HG03520 (cell line): ENCODE data around the gene MYADML2.
A peak's percentile ranks its signal among the peaks of the same experiment; 100 is the strongest.

Experiments used
- ATAC-seq: cut with Tn5 transposase; IDR thresholded peaks from one replicate; pipeline ENCODE4 v1.9.1; 2021; ENCODE audit warnings: mild to moderate bottlenecking, moderate library complexity; ENCODE audit not compliant: unreplicated experiment

MYADML2 gene

GRCh38 chr17:81901167-81902022, 45.6 kb downstream of the MYADML2 start:
- no peak for ATAC-seq

DNA sequence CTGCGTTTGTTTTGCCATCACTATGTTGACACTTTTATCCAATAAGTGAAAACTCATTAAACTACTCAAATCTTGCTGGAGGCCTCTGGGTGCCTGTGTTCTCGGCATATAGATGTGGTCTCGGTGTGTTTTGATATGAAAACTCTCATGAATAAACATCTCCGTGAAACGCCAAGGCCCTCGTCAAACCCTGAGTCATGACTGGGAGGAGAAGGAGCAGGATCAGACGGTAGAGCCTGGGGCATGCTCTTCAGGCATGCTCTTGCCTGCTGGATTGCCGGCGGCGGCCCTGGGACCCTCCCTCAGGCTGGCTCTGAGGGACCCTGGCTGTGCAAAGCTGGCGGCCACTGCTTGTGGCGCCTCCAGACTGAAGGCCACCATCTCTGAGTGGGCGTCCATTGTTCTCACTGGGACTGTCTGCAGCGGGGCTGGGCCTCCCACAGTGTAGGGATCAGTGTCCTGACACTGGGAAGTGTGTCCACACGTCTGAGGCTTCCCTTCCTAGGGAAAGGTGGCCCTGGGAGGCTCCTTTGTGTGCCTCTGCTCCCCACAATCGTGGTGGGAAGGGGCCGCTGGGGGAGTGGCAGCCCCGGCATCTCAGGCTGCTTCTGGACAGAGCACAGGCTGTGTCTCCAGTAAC, 46.7 kb downstream of the MYADML2 start:
- ATAC-seq = no peak

DNA sequence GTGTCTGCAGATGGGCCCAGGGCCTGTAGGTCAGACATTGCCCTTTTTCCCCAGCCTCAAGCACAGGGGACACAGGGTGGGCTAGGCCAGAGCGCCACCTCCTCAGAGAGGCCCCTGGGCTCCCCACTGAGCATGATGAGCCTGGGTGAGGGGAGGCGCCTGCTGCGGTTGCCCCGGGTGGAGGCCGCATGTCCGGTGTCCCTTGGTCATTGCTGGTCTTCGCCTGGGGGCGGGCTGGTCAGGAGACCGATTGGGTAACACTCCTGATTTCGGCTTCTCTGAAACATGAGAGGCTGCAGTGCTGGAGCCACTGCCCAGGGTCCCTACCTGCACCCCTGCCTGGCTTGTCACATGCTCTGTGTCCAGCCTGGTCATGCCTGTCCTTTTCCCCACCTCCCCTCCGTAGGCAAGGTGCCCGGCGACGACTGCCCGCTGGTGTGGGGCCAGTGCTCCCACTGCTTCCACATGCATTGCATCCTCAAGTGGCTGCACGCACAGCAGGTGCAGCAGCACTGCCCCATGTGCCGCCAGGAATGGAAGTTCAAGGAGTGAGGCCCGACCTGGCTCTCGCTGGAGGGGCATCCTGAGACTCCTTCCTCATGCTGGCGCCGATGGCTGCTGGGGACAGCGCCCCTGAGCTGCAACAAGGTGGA, 47.4 kb downstream of the MYADML2 start:
- no peak for ATAC-seq

DNA sequence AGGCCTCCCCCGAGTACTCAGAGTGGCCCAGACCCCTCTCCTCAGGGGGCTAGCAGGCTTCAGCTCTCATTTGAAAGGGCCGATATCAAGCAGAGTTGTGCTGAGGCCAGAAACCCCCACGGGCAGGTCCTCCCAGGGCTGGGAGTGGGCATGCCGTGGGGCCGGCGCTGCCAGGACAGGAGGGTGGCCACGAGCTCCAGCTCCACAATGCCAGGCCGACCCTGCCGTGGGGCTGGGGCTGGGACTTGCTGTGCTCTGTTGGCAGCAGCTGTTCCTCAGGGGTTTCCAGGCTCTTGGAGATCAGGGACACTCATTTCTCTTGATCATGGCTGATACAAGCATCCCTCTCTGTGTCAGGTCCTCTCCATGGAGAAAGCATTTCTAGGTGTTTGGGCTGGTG, 48.1 kb downstream of the MYADML2 start:
- ATAC-seq = no peak

DNA sequence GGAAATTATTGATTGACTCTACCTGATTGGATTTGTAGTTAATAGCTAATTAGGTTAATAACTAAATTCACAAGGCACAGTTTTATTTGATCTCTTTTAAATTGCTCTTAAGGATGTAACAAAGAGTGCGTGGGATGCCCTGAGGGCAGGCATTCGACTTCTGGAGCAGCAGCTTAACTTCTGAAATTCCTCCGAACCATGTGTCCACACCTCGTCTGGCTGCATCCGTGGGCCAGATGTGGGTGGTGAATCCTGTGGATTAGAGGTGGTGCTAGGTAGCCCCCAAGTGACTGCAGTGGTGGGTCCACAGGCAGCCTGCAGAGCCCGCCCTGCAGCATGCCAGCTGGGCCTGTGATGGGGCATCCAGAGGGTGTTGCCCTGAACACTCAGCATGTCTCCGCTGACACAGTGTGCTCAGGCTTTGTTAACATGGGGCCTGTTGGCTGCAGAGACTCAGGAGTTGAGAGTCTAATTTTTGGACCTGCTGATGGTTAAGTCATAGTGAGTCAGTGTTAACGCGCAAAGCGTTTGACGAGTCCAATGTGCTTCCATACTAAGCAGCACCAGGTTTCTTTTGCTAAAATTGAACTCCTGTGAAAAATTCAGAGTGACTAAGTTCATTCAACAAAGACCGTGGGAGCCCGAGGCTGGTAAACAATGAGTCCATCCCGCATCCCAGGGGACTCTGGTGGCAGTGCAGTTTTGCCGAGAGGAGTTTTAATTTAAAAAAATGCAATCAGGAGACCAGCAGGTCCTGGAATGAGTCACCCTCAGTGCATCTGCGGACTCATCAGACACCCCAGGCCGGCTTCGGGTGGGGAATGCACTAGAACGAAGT, 48.8 kb downstream of the MYADML2 start:
- ATAC-seq = no peak

- no peak for ATAC-seq
Measured at GRCh38 chr17:81895400-81895799, 51.6 kb downstream of the MYADML2 start.

DNA sequence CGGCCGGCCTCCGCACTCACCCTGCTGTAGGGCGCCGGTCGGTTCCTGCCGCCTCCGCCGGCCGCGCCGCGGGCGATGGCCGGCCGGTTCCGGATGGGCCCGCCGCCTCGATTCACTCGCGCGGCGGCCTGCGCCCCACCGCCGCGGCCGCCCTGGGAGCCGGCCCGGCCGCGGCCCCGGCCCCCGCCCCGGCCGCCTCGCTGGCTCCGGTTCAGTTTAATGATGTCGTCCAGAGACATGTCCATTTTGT, 55.8 kb downstream of the MYADML2 start:
- ATAC-seq = peak; percentile 12

- peak; percentile 15 for ATAC-seq
Measured at GRCh38 chr17:81890447-81891302, 56.4 kb downstream of the MYADML2 start.
